ENCODE data around the gene VPS35.
A peak's percentile ranks its signal among the peaks of the same experiment; 100 is the strongest.
"Not testable (repeated sequence)": the region's sequence is repeated elsewhere in the genome, so short reads cannot be mapped to it uniquely, and the experiment has no call there.

VPS35 gene

GRCh38 chr16:46658925-46659324, 30.1 kb downstream of the VPS35 start:
- DNase-seq (ENCODE audit: low spot score) = no peak

GRCh38 chr16:46651305-46651704, 37.7 kb downstream of the VPS35 start:
- no peak for DNase-seq (ENCODE audit: low spot score)

- DNase-seq (ENCODE audit: low spot score) = peak; percentile 64
These were observed 38.7 kb downstream of the VPS35 start for GRCh38 chr16:46650254-46650623.

GRCh38 chr16:46649588-46650253, 39.3 kb downstream of the VPS35 start:
- peak; percentile 86 for DNase-seq (ENCODE audit: low spot score)

GRCh38 chr16:46648656-46649055, 40.3 kb downstream of the VPS35 start:
- no peak for DNase-seq (ENCODE audit: low spot score)

- DNase-seq (ENCODE audit: low spot score) = peak; percentile 50
These were observed 49.7 kb downstream of the VPS35 start for GRCh38 chr16:46638947-46639925.

- no peak for DNase-seq (ENCODE audit: low spot score)
These were observed 55.9 kb downstream of the VPS35 start for GRCh38 chr16:46632778-46633733.

- DNase-seq (ENCODE audit: low spot score) = peak; percentile 83
These were observed 59.4 kb downstream of the VPS35 start for GRCh38 chr16:46629331-46630219.

GRCh38 chr16:46627746-46628145, 61.2 kb downstream of the VPS35 start:
- DNase-seq (ENCODE audit: low spot score) = no peak

GRCh38 chr16:46626681-46627080, 62.3 kb downstream of the VPS35 start:
- DNase-seq (ENCODE audit: low spot score) = not testable (repeated sequence)

- DNase-seq (ENCODE audit: low spot score) = not testable (repeated sequence)
These were observed 64.1 kb downstream of the VPS35 start for GRCh38 chr16:46624862-46625261.

- not testable (repeated sequence) for DNase-seq (ENCODE audit: low spot score)
These were observed 65.3 kb downstream of the VPS35 start for GRCh38 chr16:46623707-46624106.

- not testable (repeated sequence) for DNase-seq (ENCODE audit: low spot score)
These were observed 65.7 kb downstream of the VPS35 start for GRCh38 chr16:46623246-46623645.

- no peak for DNase-seq (ENCODE audit: low spot score)
These were observed 66.9 kb downstream of the VPS35 start for GRCh38 chr16:46621934-46622676.

GRCh38 chr16:46621006-46621933, 67.7 kb downstream of the VPS35 start, which contains the start of gene SHCBP1:
SHCBP1 (minus strand) TSS chr16:46621379; CDS start chr16:46621359, 20 bp downstream.
- peak; percentile 96 for DNase-seq (ENCODE audit: low spot score)

- DNase-seq (ENCODE audit: low spot score) = peak; percentile 48
These were observed 68.5 kb downstream of the VPS35 start for GRCh38 chr16:46620266-46621005.

GRCh38 chr16:46618516-46618915, 70.5 kb downstream of the VPS35 start:
- DNase-seq (ENCODE audit: low spot score) = no peak

GRCh38 chr16:46614006-46614405, 75.0 kb downstream of the VPS35 start:
- no peak for DNase-seq (ENCODE audit: low spot score)

Data from AG08396 (cell line).